GM04504 (cell line): ENCODE data around the gene PDZRN4.

Source experiments
- DNase-seq: peaks from one replicate; pipeline ENCODE4 v3.0.0-alpha.2; 2012; ENCODE audit warnings: low read depth

Gene PDZRN4

GRCh38 chr12:41362510-41362909, 174.4 kb downstream of the PDZRN4 start:
- no peak for DNase-seq

DNA sequence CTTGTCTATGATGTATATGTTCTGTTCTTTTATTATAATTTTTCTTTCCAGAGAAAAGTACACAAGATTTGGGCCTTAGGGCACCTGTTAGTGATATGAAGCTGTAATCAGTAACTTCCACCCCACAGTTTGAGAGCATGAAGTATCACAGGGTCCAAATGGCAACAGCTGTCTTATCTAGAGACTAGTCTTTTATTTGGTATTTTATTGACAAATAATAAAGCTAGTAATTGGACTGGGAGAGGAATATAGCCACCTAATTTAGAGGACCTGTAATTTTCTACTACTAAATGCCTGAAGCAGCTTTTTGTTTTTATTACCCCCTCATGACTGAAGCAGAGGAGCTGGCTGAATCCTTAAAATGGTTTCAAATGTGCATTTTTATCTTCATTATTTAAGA, 174.8 kb downstream of the PDZRN4 start:
- DNase-seq = no peak

- DNase-seq = no peak
These were observed 176.1 kb downstream of the PDZRN4 start for GRCh38 chr12:41364211-41364610.

DNA sequence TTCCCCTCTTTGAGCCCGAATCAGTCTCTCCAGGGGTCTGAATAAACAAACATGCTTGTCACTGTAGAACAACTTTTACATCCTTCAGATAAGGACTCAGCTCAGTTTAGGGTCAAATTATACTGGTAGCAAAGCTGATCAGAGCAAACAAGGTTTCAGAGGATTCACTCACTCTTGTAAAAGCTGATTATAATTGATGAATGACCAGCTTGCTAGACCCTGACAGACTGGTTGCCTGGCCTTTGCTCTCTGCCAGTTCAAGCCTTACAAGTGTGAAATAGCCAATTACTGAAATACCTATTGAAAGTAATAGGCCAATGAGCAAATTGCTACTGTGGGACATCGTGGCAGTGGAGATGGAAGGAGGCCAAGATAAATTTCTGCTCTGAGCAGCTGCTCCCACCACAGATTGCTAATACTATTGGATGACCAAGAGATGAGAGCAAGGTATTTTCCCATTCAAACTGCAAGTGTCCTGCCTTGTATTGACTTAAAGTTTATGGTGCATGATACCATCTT, 177.6 kb downstream of the PDZRN4 start:
- DNase-seq = no peak

GRCh38 chr12:41367726-41368405, 179.7 kb downstream of the PDZRN4 start:
- DNase-seq = no peak

- no peak for DNase-seq
These were observed 192.8 kb downstream of the PDZRN4 start for GRCh38 chr12:41380878-41381277.

DNA sequence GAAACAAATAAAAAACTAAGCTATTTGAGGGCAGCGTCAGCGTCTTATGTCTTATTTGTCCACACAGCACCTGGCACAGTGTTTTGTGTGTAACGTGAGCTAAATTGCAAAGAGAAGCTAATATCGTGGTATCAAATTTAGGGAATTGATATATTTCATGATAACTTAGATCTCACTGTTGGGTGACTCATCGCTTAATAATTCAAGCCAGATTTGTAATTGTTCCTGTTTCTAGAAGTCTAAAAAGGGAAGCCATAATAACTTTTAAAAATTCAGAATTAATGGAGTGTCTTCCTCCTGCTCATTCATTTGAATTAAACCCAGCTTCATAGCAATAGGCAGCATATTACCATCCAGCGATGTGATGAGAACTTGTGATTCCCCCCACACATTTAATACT, 214.7 kb downstream of the PDZRN4 start:
- no peak for DNase-seq

- DNase-seq = no peak
These were observed 219.2 kb downstream of the PDZRN4 start for GRCh38 chr12:41407232-41407799.

DNA sequence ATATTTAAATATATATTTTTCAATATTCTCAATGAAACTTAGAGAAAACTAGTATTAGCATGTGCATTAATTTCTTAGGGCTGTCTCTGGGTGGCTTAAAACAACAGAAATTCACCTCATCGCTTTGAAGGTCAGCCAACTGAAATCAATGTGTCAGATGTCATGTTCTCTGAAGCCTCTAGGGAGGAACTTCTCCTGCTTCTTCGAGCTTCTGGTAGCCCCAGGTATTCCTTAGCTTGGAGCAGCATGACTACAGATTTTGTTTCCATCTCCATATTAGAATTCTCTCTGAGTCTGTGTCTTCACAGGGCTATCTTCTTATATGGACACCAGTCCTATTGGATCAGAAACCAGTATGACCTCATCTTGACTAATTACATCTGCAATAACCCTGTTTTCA, 221.5 kb downstream of the PDZRN4 start:
- no peak for DNase-seq

DNA sequence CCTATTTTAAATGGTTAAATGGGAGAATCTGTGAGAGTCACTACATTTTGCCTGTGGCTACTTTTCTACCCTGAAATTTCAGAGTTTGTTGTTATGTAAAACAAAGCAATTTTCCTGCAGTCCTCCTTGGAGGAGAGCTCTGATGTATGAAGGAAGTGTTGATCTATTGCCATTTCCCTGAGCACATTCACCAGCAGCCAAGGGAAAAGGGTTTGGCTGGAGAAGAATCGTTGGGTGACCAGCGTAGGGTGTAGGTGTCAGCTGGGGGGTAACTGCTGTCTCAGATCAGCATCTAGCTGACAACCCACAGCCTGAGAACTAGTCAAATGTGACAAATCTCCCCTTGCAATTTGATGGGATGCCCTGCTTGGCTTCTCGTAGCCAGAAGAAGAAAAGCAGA, 230.5 kb downstream of the PDZRN4 start:
- DNase-seq = no peak

DNA sequence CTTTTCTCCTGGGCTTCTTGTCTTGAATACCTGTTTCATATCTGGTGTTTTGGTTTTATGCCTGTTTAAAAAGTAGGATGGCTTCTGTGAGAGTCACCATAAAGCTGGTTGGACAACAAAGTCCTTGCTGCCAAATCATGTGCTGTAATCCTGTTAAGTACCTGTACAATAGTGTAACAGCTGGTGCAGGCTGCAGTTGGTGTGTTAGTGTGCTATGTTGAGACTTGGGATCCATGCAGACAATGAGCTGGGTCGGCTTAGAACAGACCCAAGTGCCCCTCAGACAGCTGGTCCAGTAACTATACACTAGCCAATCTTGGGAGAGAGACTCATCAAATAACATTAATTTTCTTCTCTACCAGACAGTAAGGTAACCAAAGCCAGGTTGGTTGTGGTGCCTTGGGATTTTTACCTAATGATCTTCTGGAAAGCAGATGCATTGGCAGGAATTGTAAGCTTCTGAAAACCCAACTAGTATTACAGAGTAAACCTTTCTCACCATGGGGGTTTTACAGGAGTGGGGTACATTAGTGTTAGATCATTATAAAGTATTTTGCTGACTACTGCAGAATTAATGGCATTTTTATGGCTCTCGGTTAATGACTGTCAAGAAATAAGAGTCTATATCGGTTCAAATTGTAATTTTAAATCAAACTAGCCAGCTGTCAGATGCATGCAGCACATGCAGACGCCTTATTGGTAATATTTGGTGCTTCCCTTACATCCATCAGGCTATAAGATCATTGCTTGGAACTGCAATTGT, 231.2 kb downstream of the PDZRN4 start:
- DNase-seq = no peak

DNA sequence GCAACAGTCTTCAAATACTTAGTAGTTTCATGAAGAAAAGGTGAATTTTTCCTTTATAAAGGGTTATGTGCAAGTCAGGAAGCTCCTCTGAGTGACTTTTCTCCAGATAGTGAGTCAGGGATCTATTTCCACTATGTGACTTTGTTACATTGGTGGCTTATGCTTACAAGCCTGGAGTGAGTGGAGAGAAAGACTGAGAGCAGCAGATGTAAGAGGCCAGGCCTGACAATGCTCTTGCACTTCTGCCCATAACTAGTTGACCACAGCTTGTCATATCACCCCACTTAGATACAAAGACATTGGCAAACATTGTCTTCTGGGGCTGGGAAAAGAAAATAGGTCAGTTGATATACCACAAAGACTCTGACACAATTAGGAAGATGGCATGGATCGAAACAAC, 236.5 kb downstream of the PDZRN4 start:
- no peak for DNase-seq

DNA sequence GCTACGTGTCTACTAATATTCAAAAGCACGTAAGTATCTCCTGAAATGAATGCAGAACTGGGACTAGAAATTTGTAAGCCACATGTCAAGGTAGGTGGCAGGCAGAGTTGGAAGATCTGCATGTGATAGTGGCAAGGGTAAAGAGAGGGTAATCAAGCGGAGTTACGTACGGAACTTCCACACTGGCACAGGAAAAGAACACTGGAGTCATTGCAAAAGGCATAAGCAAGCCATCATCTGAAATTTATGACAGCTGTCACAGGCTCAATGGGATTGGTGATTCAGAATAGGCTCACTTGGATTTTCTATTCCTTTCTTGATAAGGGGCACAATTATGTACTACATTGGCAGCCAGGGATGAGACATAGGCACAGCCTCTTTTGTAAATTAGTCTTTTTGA, 245.3 kb downstream of the PDZRN4 start:
- DNase-seq = no peak

DNA sequence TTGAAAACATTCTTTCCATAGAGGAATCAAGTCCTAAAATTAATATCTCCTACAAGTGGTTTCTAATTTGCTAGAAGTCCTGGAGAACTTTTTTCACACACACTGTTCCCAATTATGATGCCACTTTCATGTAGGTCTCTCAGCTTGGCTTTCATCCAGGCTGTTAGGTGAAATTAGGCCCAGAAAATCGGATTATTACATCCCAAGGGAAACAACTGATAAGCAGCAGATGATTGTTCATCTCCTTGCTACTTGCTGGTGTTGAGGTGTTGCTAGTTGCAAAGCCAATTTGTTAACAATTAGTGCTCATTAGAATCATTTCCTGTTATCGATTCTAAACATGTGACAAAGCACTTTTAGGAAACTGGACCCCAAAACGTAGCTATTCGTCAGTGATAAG, 248.0 kb downstream of the PDZRN4 start:
- DNase-seq = no peak

DNA sequence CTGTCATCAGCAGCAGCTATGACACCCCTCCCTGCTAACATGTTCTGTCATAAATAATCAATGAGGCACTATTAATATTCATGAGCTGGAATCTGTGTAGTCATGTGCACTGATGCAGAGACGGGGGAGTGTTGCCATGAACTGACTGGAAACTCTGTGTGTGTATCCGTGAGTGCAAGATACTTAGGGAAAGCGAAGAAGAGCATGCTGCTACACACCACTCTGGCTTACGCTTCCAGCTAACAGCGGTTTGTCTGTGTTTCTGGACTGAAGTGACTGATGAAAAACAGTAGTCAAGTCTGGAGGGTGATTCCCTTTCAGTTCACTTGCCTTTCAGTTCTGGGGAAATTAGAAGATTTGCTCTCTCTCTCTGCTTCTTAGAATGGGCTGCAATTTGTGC, 249.4 kb downstream of the PDZRN4 start:
- DNase-seq = no peak

DNA sequence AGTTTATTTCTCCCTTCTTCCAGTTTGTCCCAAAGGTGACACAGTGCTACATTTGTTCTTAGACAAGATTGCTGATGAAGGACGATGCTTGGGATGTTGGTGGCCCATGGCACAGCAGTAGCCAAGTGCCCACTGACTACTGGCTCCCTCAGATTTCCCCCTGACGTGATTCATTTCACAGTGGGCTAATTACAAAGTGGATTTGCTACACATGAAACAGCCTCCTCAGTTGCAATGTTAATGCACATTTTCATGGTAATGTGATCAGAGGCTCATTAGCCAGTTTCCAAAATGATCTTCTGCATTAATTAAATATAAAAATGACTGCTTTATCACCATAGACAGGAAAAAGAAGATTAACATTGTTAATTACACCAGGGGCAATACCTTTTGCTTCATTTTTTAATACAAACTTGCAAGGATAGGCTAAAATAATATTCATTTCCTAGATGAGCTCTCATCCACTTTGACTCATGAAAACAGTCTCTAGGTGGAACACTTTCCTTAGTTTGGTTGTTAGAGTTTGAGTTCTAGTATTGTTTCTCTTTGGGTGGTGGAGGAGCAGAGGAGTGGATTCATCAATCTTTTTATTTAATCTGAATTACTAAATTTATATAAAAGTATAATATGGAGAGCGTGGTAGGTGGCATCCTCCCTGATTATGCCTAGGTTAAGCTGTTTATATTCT, 250.9 kb downstream of the PDZRN4 start:
- DNase-seq = no peak

DNA sequence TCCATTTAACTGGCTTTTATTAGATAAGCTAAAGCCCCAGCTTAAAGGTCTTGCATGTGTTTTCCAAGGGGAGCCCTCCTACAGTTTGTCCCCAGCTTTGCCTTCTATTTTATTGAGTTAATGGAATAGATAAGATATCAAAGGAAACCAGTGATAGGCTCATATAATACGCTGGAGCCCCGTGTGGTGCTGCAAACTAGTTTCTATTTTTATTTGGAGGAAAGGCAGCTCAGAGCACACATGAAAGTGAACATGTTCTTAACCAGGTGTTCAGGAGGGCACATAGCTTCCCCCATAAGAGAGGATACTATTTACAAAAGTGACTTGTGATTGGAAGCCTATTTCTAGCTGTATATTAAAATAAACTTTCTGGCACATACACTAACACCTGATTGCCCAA, 251.7 kb downstream of the PDZRN4 start:
- DNase-seq = no peak

GRCh38 chr12:41441180-41441579, 253.1 kb downstream of the PDZRN4 start:
- DNase-seq = no peak

DNA sequence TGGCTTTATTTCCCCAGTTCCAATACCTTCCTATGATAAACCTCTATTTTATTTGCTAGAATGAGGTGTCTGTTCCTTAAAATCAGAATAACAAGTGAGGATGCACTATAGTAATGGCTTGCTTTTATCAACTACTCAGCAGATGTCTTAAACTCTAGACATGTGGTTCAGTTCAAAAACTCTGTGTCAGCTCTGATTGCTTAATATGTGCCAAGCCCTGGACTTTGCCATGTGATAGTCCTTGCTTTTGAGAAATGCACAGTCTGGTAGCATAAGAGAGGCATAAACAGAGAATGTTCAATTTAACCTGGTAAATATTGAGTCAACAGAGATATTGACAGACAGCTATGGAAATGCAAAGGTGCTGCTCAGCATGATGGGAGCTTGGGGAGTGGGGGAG, 254.8 kb downstream of the PDZRN4 start:
- no peak for DNase-seq

DNA sequence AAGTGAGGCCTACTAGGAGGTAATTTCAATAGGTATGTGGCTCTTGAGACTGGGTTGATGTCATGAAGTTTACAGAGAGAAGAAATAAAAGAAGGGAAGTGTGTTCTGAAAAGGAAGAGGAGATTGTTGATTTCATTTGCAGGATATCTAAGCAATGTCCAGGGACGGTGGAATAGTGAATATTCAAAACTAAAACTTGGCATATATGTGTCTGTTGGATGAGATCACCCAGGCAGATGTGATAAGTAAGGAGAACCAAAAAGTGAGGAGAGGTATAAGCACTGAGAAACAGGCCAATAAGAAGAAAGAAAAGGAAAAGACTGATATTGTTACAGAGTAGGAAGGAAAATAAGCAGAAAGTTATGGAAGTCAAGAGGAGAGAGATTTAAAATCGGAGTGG, 255.6 kb downstream of the PDZRN4 start:
- DNase-seq = no peak

- no peak for DNase-seq
These were observed 264.8 kb downstream of the PDZRN4 start for GRCh38 chr12:41452838-41453407.

DNA sequence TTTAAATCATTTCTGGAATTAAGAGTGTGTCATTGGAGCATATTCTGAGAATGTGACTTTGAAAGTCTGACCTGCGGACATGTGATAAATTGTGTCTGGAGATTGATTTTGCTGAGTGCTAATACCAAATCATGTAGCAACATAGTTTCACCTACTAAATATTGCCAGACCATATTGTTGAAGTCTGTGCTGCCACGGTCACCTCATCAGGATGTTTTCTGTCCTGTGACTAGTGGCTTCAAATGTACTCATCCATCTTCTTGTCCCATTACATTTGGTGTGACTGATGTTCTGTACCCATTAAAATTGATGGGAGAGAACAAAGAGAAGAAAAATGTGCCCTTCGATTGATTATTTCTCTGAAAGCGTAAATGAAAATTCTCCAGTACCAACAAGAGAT, 265.3 kb downstream of the PDZRN4 start:
- no peak for DNase-seq
